ENCODE measurements around the gene SWAP70.

The SWAP70 gene

GRCh38 chr11:9756878-9757277 is 93.0 kb downstream of the SWAP70 start:
- no peaks in the 10 kb centered on the region for H3K9me3 ChIP-seq (ENCODE audit: insufficient read depth, low read depth, low read length)
- no peaks in the 10 kb centered on the region for H3K9me2 ChIP-seq (replicated peaks; ENCODE audit: low read depth, low read length)
- peaks cover 41% of the 10 kb centered on the region for H3K4me1 ChIP-seq (ENCODE audit: insufficient read depth, low read length, poor library complexity, severe bottlenecking)
- H3K9ac ChIP-seq (ENCODE audit: low read depth, low read length, poor library complexity, severe bottlenecking), result no peak overlapping the region
- H3K4me2 ChIP-seq (ENCODE audit: low read depth, low read length, poor library complexity, severe bottlenecking), result peak overlapping the region; percentile 91
- no peak overlapping the region for H3K4me3 ChIP-seq (ENCODE audit: low read length, poor library complexity, severe bottlenecking)
- H3F3A ChIP-seq (ENCODE audit: low read depth), result 0 out of 2 replicates have a peak, but pooled peaks cover 6% of the 10 kb centered on the region
- no peaks in the 10 kb centered on the region for H3K79me2 ChIP-seq (ENCODE audit: insufficient read depth, low read length)
- no peaks in the 10 kb centered on the region for H3K27me3 ChIP-seq (ENCODE audit: insufficient read depth, low read length, poor library complexity, severe bottlenecking)
- TF ChIP-seq, protein P1, sequence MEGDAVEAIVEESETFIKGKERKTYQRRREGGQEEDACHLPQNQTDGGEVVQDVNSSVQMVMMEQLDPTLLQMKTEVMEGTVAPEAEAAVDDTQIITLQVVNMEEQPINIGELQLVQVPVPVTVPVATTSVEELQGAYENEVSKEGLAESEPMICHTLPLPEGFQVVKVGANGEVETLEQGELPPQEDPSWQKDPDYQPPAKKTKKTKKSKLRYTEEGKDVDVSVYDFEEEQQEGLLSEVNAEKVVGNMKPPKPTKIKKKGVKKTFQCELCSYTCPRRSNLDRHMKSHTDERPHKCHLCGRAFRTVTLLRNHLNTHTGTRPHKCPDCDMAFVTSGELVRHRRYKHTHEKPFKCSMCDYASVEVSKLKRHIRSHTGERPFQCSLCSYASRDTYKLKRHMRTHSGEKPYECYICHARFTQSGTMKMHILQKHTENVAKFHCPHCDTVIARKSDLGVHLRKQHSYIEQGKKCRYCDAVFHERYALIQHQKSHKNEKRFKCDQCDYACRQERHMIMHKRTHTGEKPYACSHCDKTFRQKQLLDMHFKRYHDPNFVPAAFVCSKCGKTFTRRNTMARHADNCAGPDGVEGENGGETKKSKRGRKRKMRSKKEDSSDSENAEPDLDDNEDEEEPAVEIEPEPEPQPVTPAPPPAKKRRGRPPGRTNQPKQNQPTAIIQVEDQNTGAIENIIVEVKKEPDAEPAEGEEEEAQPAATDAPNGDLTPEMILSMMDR (conservative IDR thresholded peaks at IDR 0.05; ENCODE audit: low read length), result no peak
- no peak for TF ChIP-seq EZH2phosphoT487 (IDR thresholded peaks at IDR 0.05; ENCODE audit: borderline replicate concordance)
- peaks cover 5% of the 10 kb centered on the region; the same call in 1 of the 2 replicates for H3K36me3 ChIP-seq (ENCODE audit: insufficient read depth, low read length)
- no peaks in the 10 kb centered on the region for H4K20me1 ChIP-seq (ENCODE audit: insufficient read depth, low read length, poor library complexity, severe bottlenecking)
- H2AFZ ChIP-seq (ENCODE audit: low read length), result no peak overlapping the region

- peaks cover 41% of the 10 kb centered on the region for H3K4me1 ChIP-seq (ENCODE audit: insufficient read depth, low read length, poor library complexity, severe bottlenecking)
- peak overlapping the region; percentile 75 for H3K9ac ChIP-seq (ENCODE audit: low read depth, low read length, poor library complexity, severe bottlenecking)
- TF ChIP-seq, protein P1 (conservative IDR thresholded peaks at IDR 0.05; ENCODE audit: low read length), result peak; percentile 67
- no peak for TF ChIP-seq EZH2phosphoT487 (IDR thresholded peaks at IDR 0.05; ENCODE audit: borderline replicate concordance)
- H3K27me3 ChIP-seq (ENCODE audit: insufficient read depth, low read length, poor library complexity, severe bottlenecking), result no peaks in the 10 kb centered on the region
- H2AFZ ChIP-seq (ENCODE audit: low read length), result peak overlapping the region; percentile 80
- H4K20me1 ChIP-seq (ENCODE audit: insufficient read depth, low read length, poor library complexity, severe bottlenecking), result no peaks in the 10 kb centered on the region
- H3K79me2 ChIP-seq (ENCODE audit: insufficient read depth, low read length), result no peaks in the 10 kb centered on the region
- peak overlapping the region; percentile 91 for H3K4me2 ChIP-seq (ENCODE audit: low read depth, low read length, poor library complexity, severe bottlenecking)
- no peaks in the 10 kb centered on the region for H3K9me3 ChIP-seq (ENCODE audit: insufficient read depth, low read depth, low read length)
- H3F3A ChIP-seq (ENCODE audit: low read depth), result 0 out of 2 replicates have a peak, but pooled peaks cover 6% of the 10 kb centered on the region
- H3K36me3 ChIP-seq (ENCODE audit: insufficient read depth, low read length), result no peaks in the 10 kb centered on the region
- H3K4me3 ChIP-seq (ENCODE audit: low read length, poor library complexity, severe bottlenecking), result peak overlapping the region; percentile 74
- no peaks in the 10 kb centered on the region for H3K9me2 ChIP-seq (replicated peaks; ENCODE audit: low read depth, low read length)
Measured at GRCh38 chr11:9757809-9758636, 94.1 kb downstream of the SWAP70 start.

DNA sequence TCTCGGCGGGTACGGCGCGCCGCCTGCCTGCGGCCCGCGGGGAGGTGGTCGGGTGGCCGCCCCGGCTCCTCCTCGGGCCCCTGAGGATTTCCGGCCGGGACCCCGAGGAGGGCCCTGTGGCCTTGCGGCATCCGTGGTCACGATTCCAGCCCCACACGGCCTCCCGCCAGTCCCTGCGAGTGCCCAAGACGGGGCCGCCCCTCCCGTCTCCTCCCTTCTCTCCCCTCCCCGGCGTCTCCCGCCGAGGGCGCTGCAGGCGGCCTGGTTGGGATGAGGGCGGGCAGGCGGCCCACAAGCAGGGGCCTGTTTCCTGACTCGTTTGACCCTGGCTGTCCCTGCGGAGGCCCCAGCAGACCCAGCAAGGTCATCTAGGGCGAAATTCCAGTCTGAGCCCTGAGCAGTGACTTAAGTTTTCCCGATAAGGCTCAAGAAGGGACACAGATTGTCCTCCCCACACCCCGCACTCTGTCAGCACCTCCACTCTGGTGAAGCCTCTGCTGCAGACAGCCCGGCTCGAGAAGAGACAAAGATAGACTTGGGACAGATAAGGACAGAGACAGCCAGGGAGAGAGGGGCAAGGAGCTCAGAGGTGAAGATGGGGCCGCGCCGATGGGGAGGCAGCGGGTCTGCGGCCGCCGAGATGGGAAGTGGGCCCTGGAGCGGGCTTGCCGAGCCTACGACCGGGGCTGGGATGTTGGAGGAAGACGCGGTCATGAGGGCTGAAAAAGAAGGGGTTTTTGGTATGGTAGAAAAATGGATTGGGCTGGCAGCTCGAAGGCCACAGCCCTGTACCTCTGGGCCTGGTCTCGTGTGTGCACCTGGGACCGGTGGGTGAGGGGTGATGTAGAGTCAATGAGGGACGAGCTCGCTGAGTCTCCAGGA is 95.0 kb downstream of the SWAP70 start:
- H3K4me2 ChIP-seq (ENCODE audit: low read depth, low read length, poor library complexity, severe bottlenecking), result peak overlapping the region; percentile 91
- 0 out of 2 replicates have a peak, but pooled peaks cover 6% of the 10 kb centered on the region for H3F3A ChIP-seq (ENCODE audit: low read depth)
- no peaks in the 10 kb centered on the region for H3K79me2 ChIP-seq (ENCODE audit: insufficient read depth, low read length)
- peak overlapping the region; percentile 75 for H3K9ac ChIP-seq (ENCODE audit: low read depth, low read length, poor library complexity, severe bottlenecking)
- H3K4me3 ChIP-seq (ENCODE audit: low read length, poor library complexity, severe bottlenecking), result peak overlapping the region; percentile 74
- peaks cover 41% of the 10 kb centered on the region for H3K4me1 ChIP-seq (ENCODE audit: insufficient read depth, low read length, poor library complexity, severe bottlenecking)
- no peaks in the 10 kb centered on the region for H3K9me3 ChIP-seq (ENCODE audit: insufficient read depth, low read depth, low read length)
- H3K9me2 ChIP-seq (replicated peaks; ENCODE audit: low read depth, low read length), result no peaks in the 10 kb centered on the region
- peak overlapping the region; percentile 78 for H2AFZ ChIP-seq (ENCODE audit: low read length)
- TF ChIP-seq, protein P1 (conservative IDR thresholded peaks at IDR 0.05; ENCODE audit: low read length), result no peak
- H3K36me3 ChIP-seq (ENCODE audit: insufficient read depth, low read length), result no peaks in the 10 kb centered on the region
- H3K27me3 ChIP-seq (ENCODE audit: insufficient read depth, low read length, poor library complexity, severe bottlenecking), result no peaks in the 10 kb centered on the region
- H4K20me1 ChIP-seq (ENCODE audit: insufficient read depth, low read length, poor library complexity, severe bottlenecking), result no peaks in the 10 kb centered on the region
